ENCODE results near the gene C11orf52. TPM values are rescaled to one million over a fixed set of nuclear protein-coding genes. Genes with fewer than 3 reads are reported as not detected.

Gene C11orf52
- polyA plus RNA-seq, 1 donor from 2014 or later: not detected

GRCh38 chr11:111913031-111913861 is 5.5 kb upstream of the C11orf52 start:
- H3K27ac ChIP-seq (ENCODE audit: low read length): no peak overlapping the region
- TF ChIP-seq RAD21 (conservative IDR thresholded peaks at IDR 0.05): no peak
- no peak for TF ChIP-seq CTCF (IDR thresholded peaks at IDR 0.05; ENCODE audit: poor library complexity, severe bottlenecking)
- TF ChIP-seq POLR2AphosphoS5 (IDR thresholded peaks at IDR 0.05): no peak
- no peak for TF ChIP-seq MXI1 (conservative IDR thresholded peaks at IDR 0.05; ENCODE audit: poor library complexity, severe bottlenecking)
- no peak for TF ChIP-seq TAF1 (IDR thresholded peaks at IDR 0.05; ENCODE audit: low read depth)
- TF ChIP-seq REST (IDR thresholded peaks at IDR 0.05; ENCODE audit: borderline replicate concordance): no peak
- TF ChIP-seq SMC3 (conservative IDR thresholded peaks at IDR 0.05; ENCODE audit: poor library complexity): no peak
- TF ChIP-seq EP300 (conservative IDR thresholded peaks at IDR 0.05; ENCODE audit: poor library complexity, severe bottlenecking): no peak
- TF ChIP-seq EZH2 (IDR thresholded peaks at IDR 0.05; ENCODE audit: borderline replicate concordance, insufficient read depth, low read length, poor library complexity, severe bottlenecking): no peak
- no peaks in the 10 kb centered on the region for H3K9me3 ChIP-seq (ENCODE audit: low read length)
- H2AFZ ChIP-seq (ENCODE audit: low read depth, low read length): no peak overlapping the region
- no peaks in the 10 kb centered on the region for H3K36me3 ChIP-seq (ENCODE audit: insufficient read depth, low read length)
- H3K27me3 ChIP-seq (ENCODE audit: insufficient read depth, low read depth, low read length): no peaks in the 10 kb centered on the region
- no peaks in the 10 kb centered on the region for H4K20me1 ChIP-seq (ENCODE audit: insufficient read depth)
- no peak overlapping the region for H3K4me2 ChIP-seq (ENCODE audit: low read length)
- H3K9me2 ChIP-seq (ENCODE audit: insufficient read depth, low read length): no peaks in the 10 kb centered on the region
- H3F3A ChIP-seq (ENCODE audit: insufficient read depth, low read length, poor library complexity, severe bottlenecking): no peaks in the 10 kb centered on the region
- no peak overlapping the region for H3K4me3 ChIP-seq (ENCODE audit: low read length)
- H3K9ac ChIP-seq (ENCODE audit: low read length): no peak overlapping the region
- H3K79me2 ChIP-seq (replicated peaks; ENCODE audit: insufficient read depth, low read length): no peaks in the 10 kb centered on the region

DNA sequence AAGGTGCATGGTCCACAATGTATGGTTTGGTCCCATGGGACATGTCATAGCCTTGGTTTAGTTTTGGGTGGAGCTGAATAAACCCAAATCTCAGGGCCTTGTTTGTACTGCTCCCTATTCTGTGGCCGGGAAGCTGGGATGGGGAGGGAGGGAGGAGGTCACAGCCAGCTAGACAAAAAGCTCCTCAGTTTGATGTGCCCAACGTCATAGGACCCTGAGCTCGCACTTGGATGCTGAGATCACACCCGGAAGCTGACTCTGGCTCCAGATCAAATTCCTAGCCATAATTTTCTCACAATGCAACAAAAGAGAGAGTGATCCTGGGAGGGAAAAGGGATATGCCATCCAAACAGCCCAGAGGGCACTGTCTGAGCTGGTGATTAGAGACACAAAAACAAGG is 4.7 kb upstream of the C11orf52 start:
- Histone ChIP-seq H4K20me1 (ENCODE audit: insufficient read depth) (no peaks in the 10 kb centered on the region), H2AFZ (ENCODE audit: low read depth, low read length) (no peak overlapping the region), H3K79me2 (replicated peaks; ENCODE audit: insufficient read depth, low read length) (no peaks in the 10 kb centered on the region), H3F3A (ENCODE audit: insufficient read depth, low read length, poor library complexity, severe bottlenecking) (no peaks in the 10 kb centered on the region), H3K27me3 (ENCODE audit: insufficient read depth, low read depth, low read length) (no peaks in the 10 kb centered on the region), H3K9me3 (ENCODE audit: low read length) (no peaks in the 10 kb centered on the region), H3K4me2 (ENCODE audit: low read length) (no peak overlapping the region), H3K4me3 (ENCODE audit: low read length) (no peak overlapping the region), H3K27ac (ENCODE audit: low read length) (no peak overlapping the region), H3K9ac (ENCODE audit: low read length) (no peak overlapping the region), H3K9me2 (ENCODE audit: insufficient read depth, low read length) (no peaks in the 10 kb centered on the region), H3K36me3 (ENCODE audit: insufficient read depth, low read length) (no peaks in the 10 kb centered on the region)
- no peak for TF ChIP-seq RAD21 (conservative IDR thresholded peaks at IDR 0.05)
- no peak for TF ChIP-seq CTCF (IDR thresholded peaks at IDR 0.05; ENCODE audit: poor library complexity, severe bottlenecking)
- TF ChIP-seq REST (IDR thresholded peaks at IDR 0.05; ENCODE audit: borderline replicate concordance): no peak
- no peak for TF ChIP-seq EZH2 (IDR thresholded peaks at IDR 0.05; ENCODE audit: borderline replicate concordance, insufficient read depth, low read length, poor library complexity, severe bottlenecking)
- TF ChIP-seq SMC3 (conservative IDR thresholded peaks at IDR 0.05; ENCODE audit: poor library complexity): no peak
- TF ChIP-seq EP300 (conservative IDR thresholded peaks at IDR 0.05; ENCODE audit: poor library complexity, severe bottlenecking): no peak
- TF ChIP-seq TAF1 (IDR thresholded peaks at IDR 0.05; ENCODE audit: low read depth): no peak
- TF ChIP-seq MXI1 (conservative IDR thresholded peaks at IDR 0.05; ENCODE audit: poor library complexity, severe bottlenecking): no peak
- TF ChIP-seq POLR2AphosphoS5 (IDR thresholded peaks at IDR 0.05): no peak

Measured in neural cell (in vitro differentiated cells).